WTC11 (cell line): Measurements from ENCODE around the gene CLEC14A. TPM values are rescaled to one million over a fixed set of nuclear protein-coding genes. Genes with fewer than 3 reads are reported as not detected.

Source experiments
- ZBTB21 ChIP-seq: sonication (generic); formaldehyde crosslinking; IDR thresholded peaks from 2 replicates; pipeline ENCODE4 v1.8.1; 2023; ENCODE audit warnings: mild to moderate bottlenecking, missing genetic modification reagents, borderline replicate concordance
- total RNA-seq: library from RNA; stranded (reverse); gene quantifications from 3 replicates; pipeline ENCODE4 v1.2.3, GENCODE V29; 2021
- TF ChIP-seq, protein P1 (sequence below): sonication (generic); formaldehyde crosslinking; IDR thresholded peaks from 2 replicates; pipeline ENCODE4 v1.8.0; 2022; ENCODE audit warnings: mild to moderate bottlenecking, missing genetic modification reagents
- TF ChIP-seq, protein P2 (sequence below): sonication (generic); formaldehyde crosslinking; IDR thresholded peaks from 2 replicates; pipeline ENCODE4 v1.8.1; 2023; ENCODE audit warnings: mild to moderate bottlenecking, missing genetic modification reagents, borderline replicate concordance

Gene CLEC14A
- total RNA-seq, 1 experiment from 2014 or later, result 0.15 TPM

DNA sequence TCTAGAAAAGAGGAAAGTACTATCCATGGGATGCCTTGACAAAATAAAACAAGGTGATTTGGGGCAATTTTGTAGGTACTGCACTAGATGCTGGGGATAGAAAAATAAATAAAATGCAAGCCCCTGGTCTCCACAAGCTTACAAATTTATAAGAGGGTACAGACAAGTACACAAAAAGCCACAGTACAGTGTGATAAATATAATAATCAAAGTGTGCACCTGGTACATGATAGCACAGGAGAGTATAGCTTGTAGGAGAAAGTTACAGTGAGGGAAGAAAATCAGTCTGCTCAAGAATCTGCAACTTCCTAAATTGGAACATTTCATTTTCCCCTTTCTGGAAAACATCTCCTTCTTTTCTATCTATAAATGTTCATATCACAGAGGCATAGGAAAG, 51.2 kb downstream of the CLEC14A start (continued):
- TF ChIP-seq, protein P1, sequence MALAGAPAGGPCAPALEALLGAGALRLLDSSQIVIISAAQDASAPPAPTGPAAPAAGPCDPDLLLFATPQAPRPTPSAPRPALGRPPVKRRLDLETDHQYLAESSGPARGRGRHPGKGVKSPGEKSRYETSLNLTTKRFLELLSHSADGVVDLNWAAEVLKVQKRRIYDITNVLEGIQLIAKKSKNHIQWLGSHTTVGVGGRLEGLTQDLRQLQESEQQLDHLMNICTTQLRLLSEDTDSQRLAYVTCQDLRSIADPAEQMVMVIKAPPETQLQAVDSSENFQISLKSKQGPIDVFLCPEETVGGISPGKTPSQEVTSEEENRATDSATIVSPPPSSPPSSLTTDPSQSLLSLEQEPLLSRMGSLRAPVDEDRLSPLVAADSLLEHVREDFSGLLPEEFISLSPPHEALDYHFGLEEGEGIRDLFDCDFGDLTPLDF, result no peak
- no peak for TF ChIP-seq ZBTB21 (CRISPR knock-in tag)
- TF ChIP-seq, protein P2, sequence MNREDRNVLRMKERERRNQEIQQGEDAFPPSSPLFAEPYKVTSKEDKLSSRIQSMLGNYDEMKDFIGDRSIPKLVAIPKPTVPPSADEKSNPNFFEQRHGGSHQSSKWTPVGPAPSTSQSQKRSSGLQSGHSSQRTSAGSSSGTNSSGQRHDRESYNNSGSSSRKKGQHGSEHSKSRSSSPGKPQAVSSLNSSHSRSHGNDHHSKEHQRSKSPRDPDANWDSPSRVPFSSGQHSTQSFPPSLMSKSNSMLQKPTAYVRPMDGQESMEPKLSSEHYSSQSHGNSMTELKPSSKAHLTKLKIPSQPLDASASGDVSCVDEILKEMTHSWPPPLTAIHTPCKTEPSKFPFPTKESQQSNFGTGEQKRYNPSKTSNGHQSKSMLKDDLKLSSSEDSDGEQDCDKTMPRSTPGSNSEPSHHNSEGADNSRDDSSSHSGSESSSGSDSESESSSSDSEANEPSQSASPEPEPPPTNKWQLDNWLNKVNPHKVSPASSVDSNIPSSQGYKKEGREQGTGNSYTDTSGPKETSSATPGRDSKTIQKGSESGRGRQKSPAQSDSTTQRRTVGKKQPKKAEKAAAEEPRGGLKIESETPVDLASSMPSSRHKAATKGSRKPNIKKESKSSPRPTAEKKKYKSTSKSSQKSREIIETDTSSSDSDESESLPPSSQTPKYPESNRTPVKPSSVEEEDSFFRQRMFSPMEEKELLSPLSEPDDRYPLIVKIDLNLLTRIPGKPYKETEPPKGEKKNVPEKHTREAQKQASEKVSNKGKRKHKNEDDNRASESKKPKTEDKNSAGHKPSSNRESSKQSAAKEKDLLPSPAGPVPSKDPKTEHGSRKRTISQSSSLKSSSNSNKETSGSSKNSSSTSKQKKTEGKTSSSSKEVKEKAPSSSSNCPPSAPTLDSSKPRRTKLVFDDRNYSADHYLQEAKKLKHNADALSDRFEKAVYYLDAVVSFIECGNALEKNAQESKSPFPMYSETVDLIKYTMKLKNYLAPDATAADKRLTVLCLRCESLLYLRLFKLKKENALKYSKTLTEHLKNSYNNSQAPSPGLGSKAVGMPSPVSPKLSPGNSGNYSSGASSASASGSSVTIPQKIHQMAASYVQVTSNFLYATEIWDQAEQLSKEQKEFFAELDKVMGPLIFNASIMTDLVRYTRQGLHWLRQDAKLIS, result no peak

Other genes starting within 250 kb of the CLEC14A start
- gene SSTR1, start 48.2 kb downstream of the CLEC14A start, total RNA-seq, result 1.7 to 1.9 TPM (median 1.7 TPM) in 3 replicates